ENCODE measurements around the gene ADGRF4.

The ADGRF4 gene

GRCh38 chr6:47709160-47709559 lies 10.8 kb downstream of the ADGRF4 start:
- no peak for TF ChIP-seq CTCF (IDR thresholded peaks at IDR 0.05; ENCODE audit: unreplicated experiment in 3 of 3)
- Mint-ChIP-seq H3K4me1 (no peaks in the 10 kb centered on the region), H3K27me3 (ENCODE audit: low read depth) (no peaks in the 10 kb centered on the region)

GRCh38 chr6:47710295-47710694 lies 11.9 kb downstream of the ADGRF4 start:
- no peak for TF ChIP-seq CTCF (IDR thresholded peaks at IDR 0.05; ENCODE audit: unreplicated experiment in 3 of 3)
- Mint-ChIP-seq H3K4me1 (no peaks in the 10 kb centered on the region), H3K27me3 (ENCODE audit: low read depth) (no peaks in the 10 kb centered on the region), H3K4me3 (no peak overlapping the region), H3K9me3 (no peaks in the 10 kb centered on the region), H3K27ac (no peak overlapping the region), H3K36me3 (ENCODE audit: low read depth) (no peaks in the 10 kb centered on the region)

More at GRCh38 chr6:47709160-47709559, 10.8 kb downstream of the ADGRF4 start:
- H3K9me3 Mint-ChIP-seq, result no peaks in the 10 kb centered on the region
- no peak overlapping the region for H3K4me3 Mint-ChIP-seq
- no peak overlapping the region for H3K27ac Mint-ChIP-seq
- no peaks in the 10 kb centered on the region for H3K36me3 Mint-ChIP-seq (ENCODE audit: low read depth)

GRCh38 chr6:47713200-47713599 lies 14.8 kb downstream of the ADGRF4 start:
- Mint-ChIP-seq H3K27ac (no peak overlapping the region), H3K4me1 (no peaks in the 10 kb centered on the region), H3K36me3 (ENCODE audit: low read depth) (no peaks in the 10 kb centered on the region), H3K4me3 (no peak overlapping the region), H3K9me3 (no peaks in the 10 kb centered on the region), H3K27me3 (ENCODE audit: low read depth) (peaks cover 4% of the 10 kb centered on the region)
- no peak for TF ChIP-seq CTCF (IDR thresholded peaks at IDR 0.05; ENCODE audit: unreplicated experiment in 3 of 3)

- Mint-ChIP-seq H3K9me3 (no peaks in the 10 kb centered on the region), H3K27me3 (ENCODE audit: low read depth) (peaks cover 4% of the 10 kb centered on the region), H3K4me1 (no peaks in the 10 kb centered on the region), H3K4me3 (no peak overlapping the region), H3K27ac (no peak overlapping the region), H3K36me3 (ENCODE audit: low read depth) (no peaks in the 10 kb centered on the region)
- TF ChIP-seq CTCF (IDR thresholded peaks at IDR 0.05; ENCODE audit: unreplicated experiment in 3 of 3), result no peak
Observed at GRCh38 chr6:47714802-47715201, 16.4 kb downstream of the ADGRF4 start.

GRCh38 chr6:47715782-47716181 lies 17.4 kb downstream of the ADGRF4 start:
- Mint-ChIP-seq H3K9me3 (no peaks in the 10 kb centered on the region), H3K27ac (no peak overlapping the region), H3K4me1 (no peaks in the 10 kb centered on the region), H3K27me3 (ENCODE audit: low read depth) (peaks cover 4% of the 10 kb centered on the region), H3K36me3 (ENCODE audit: low read depth) (no peaks in the 10 kb centered on the region), H3K4me3 (no peak overlapping the region)
- TF ChIP-seq CTCF (IDR thresholded peaks at IDR 0.05; ENCODE audit: unreplicated experiment in 3 of 3), result no peak

- H3K4me3 Mint-ChIP-seq, result no peak overlapping the region
- no peaks in the 10 kb centered on the region for H3K4me1 Mint-ChIP-seq
- peaks cover 4% of the 10 kb centered on the region for H3K27me3 Mint-ChIP-seq (ENCODE audit: low read depth)
- H3K9me3 Mint-ChIP-seq, result no peaks in the 10 kb centered on the region
- no peak overlapping the region for H3K27ac Mint-ChIP-seq
- no peaks in the 10 kb centered on the region for H3K36me3 Mint-ChIP-seq (ENCODE audit: low read depth)
- no peak for TF ChIP-seq CTCF (IDR thresholded peaks at IDR 0.05; ENCODE audit: unreplicated experiment in 3 of 3)
Observed at GRCh38 chr6:47716207-47716606, 17.8 kb downstream of the ADGRF4 start.

All from nephron (organoid).